GM12892 (cell line): Measurements from ENCODE around the gene RASL10A.

Source experiments
- POLR2A ChIP-seq: IDR thresholded peaks from 2 replicates; pipeline ENCODE4 v1.6.1; 2011; ENCODE audit warnings: low read depth, low read length, control low read depth
- TAF1 ChIP-seq: IDR thresholded peaks from 2 replicates; pipeline ENCODE4 v1.6.1; 2011; ENCODE audit warnings: low read depth, mild to moderate bottlenecking, control low read depth, low read length, borderline replicate concordance

DNA sequence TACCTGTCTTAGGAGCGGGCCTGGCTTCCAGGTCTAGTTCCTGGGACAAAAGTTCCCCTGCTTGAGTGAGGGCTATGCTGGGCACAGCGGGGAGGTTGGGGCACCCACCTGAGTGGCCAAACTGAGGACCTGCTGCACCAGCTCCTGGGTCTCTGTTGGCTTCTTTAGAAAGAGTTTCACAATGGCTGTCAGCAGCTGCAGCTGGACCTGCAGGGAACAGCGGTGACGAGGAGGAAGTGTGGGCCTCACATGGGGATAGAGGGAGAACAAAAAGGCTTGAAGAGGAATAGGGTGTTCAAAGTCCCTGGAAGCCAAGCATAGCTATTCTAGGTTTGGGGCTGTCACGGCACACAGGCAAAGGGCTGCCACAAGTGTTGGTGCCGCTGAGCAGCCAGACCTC is 26.7 kb upstream of the RASL10A start:
- TF ChIP-seq POLR2A, result no peak
- no peak for TF ChIP-seq TAF1
